Gastroesophageal sphincter (tissue), 4 donors: ENCODE data around the gene NOP14. TPM values are rescaled to one million over a fixed set of nuclear protein-coding genes. Genes with fewer than 3 reads are reported as not detected.

ENCODE experiments used
- ATAC-seq: fragments of 150-250 bp; one replicate; pipeline ENCODE4 v1.9.1; 2016; ENCODE audit warnings: mild to moderate bottlenecking, moderate library complexity
- H3K27ac ChIP-seq, 4 donors: fragments of 200-600 bp; sonication (generic) in 3 of 4; 1 replicate in 3 of 4; 2 replicates in 1 of 4; pipeline ENCODE4 v1.5.1; 2016 to 2019
- H3K27me3 ChIP-seq: fragments of 200-600 bp; sonication (generic); one replicate; pipeline ENCODE4 v1.5.1; 2019
- H3K36me3 ChIP-seq, 2 donors: fragments of 200-600 bp; sonication (generic); one replicate each; pipeline ENCODE4 v1.5.1; 2019; ENCODE audit warnings: control low read depth in 1 of 2
- H3K4me1 ChIP-seq, 3 donors: fragments of 200-600 bp; sonication (generic); 1 replicate in 2 of 3; 2 replicates in 1 of 3; pipeline ENCODE4 v1.5.1; 2016 to 2019; ENCODE audit warnings: control low read depth in 2 of 3
- H3K4me3 ChIP-seq, 2 donors: fragments of 200-600 bp; sonication (generic); one replicate each; pipeline ENCODE4 v1.5.1; 2019; ENCODE audit warnings: mild to moderate bottlenecking in 1 of 2, moderate library complexity in 1 of 2
- H3K9me3 ChIP-seq, 3 donors: fragments of 200-600 bp; sonication (generic); one replicate each; pipeline ENCODE4 v1.5.1; 2017 to 2019; ENCODE audit warnings: control low read depth in 2 of 3
- CTCF ChIP-seq, 4 experiments: fragments of 200-600 bp in 2 of 4; fragments of 450-650 bp in 2 of 4; sonication (generic) in 1 of 4; IDR thresholded peaks; one replicate each; pipeline ENCODE4 v1.5.1; 2017 to 2019; ENCODE audit warnings: antibody characterized with exemption in 4 of 4, mild to moderate bottlenecking in 2 of 4, moderate library complexity in 2 of 4
- EP300 ChIP-seq: sonication (generic); formaldehyde crosslinking; IDR thresholded peaks from one replicate; pipeline ENCODE4 v1.6.1; 2017; ENCODE audit warnings: antibody characterized with exemption, mild to moderate bottlenecking
- POLR2A ChIP-seq, 2 donors: fragments of 450-650 bp; IDR thresholded peaks; one replicate each; pipeline ENCODE4 v1.6.1; 2017; ENCODE audit warnings: antibody characterized with exemption in 2 of 2, mild to moderate bottlenecking in 2 of 2, moderate library complexity in 1 of 2
- POLR2AphosphoS5 ChIP-seq: sonication (generic); formaldehyde crosslinking; IDR thresholded peaks from one replicate; pipeline ENCODE4 v1.6.1; 2017; ENCODE audit warnings: antibody characterized with exemption
- WGBS, 2 donors: methylation state at CpG; one replicate each; pipeline ENCODE4 v1.1.5; 2018; ENCODE audit warnings: low coverage in 1 of 2; 5-methylcytosine and 5-hydroxymethylcytosine counted together
- total RNA-seq, 4 donors: library from RNA; depleted of rRNA; stranded (reverse); fragments of >200 nt; gene quantifications; one replicate each; pipeline ENCODE4 v1.1.0, GENCODE V29; 2016

NOP14 gene
- total RNA-seq, 4 donors from 2014 or later, result 17.6 to 25.2 (median 20.4) TPM

DNA sequence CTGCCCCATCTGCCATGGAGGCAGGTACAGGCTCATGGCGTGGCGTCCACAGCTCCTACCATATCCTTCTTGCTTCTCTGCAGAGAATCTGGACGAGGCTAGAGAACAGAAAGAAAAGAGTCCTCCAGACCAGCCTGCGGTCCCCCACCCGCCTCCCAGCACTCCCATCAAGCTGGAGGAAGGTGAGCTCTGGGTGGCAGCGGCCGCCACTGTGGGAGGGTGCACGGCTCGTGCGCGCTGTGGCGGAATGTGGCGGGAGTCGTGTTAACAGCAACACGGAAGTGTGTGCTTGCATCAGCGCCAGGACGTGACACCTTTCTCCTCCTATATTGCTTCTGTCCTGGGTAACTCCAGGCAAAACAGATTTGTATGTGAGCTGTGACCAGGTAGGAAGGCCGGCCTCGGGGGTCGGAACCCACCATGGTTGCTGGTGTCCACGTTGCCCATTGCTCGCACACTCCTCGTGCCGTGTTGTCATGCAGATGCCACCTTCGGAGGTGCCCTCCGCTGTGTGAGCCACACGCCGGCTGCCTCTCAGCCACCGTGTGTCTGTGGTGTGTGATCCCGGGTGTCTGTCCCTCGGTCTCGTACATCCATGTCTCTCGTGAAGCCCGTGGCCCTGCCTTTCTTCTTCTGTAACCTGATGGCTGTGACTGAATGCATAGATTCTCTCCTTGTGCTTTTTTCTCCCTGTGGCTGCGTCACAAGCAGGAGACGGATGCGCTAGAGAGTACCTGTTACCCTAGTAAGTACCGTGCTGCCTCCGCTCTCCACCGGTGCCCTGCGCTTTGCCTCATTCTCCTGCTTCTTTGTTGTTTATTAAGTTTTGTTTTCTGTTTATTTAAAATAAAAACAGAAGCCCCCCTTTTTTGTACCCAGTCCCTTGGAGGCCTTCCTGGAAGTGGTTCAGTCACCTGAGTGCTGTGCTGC is 37.0 kb downstream of the NOP14 start:
- ATAC-seq, result no peak
- no peaks in the 10 kb centered on the region for H3K27me3 ChIP-seq
- no peak overlapping the region for H3K27ac ChIP-seq
- H3K4me3 ChIP-seq, result no peak overlapping the region
- peaks cover 0 to 97% of the 10 kb centered on the region in 2 donors for H3K36me3 ChIP-seq
- peaks cover 0 to 19% (median 5%) of the 10 kb centered on the region in 3 donors for H3K4me1 ChIP-seq
- H3K9me3 ChIP-seq, result no peaks in the 10 kb centered on the region
- TF ChIP-seq CTCF (IDR thresholded peaks at IDR 0.05) (no peak), POLR2AphosphoS5 (no peak), EP300 (no peak), POLR2A (IDR thresholded peaks at IDR 0.05) (no peak)
- WGBS, 2 donors, result 86 to 94% methylated on average over 3 to 30 of the region's 41 CpGs

- Histone ChIP-seq H3K27ac (no peak overlapping the region), H3K9me3 (no peaks in the 10 kb centered on the region), H3K27me3 (no peaks in the 10 kb centered on the region), H3K36me3 (peaks cover 0 to 93% of the 10 kb centered on the region in 2 donors), H3K4me1 (peaks cover 0 to 12% (median 0%) of the 10 kb centered on the region in 3 donors), H3K4me3 (no peak overlapping the region)
- ATAC-seq, result no peak
- WGBS, 2 donors, result 80 to 88% methylated on average over 5 of the region's 5 CpGs
- TF ChIP-seq EP300, result no peak
- TF ChIP-seq POLR2AphosphoS5, result no peak
- no peak for TF ChIP-seq CTCF (IDR thresholded peaks at IDR 0.05)
- TF ChIP-seq POLR2A (IDR thresholded peaks at IDR 0.05), result no peak
Measured at GRCh38 chr4:2925496-2925895, 37.7 kb downstream of the NOP14 start.

GRCh38 chr4:2924765-2925301 is 38.4 kb downstream of the NOP14 start:
- Histone ChIP-seq H3K36me3 (peaks cover 0 to 90% of the 10 kb centered on the region in 2 donors), H3K27me3 (no peaks in the 10 kb centered on the region), H3K4me1 (peaks cover 0 to 8% (median 0%) of the 10 kb centered on the region in 3 donors), H3K9me3 (no peaks in the 10 kb centered on the region), H3K4me3 (no peak overlapping the region), H3K27ac (no peak overlapping the region)
- TF ChIP-seq EP300 (no peak), POLR2A (IDR thresholded peaks at IDR 0.05) (no peak), POLR2AphosphoS5 (no peak), CTCF (IDR thresholded peaks at IDR 0.05) (no peak)
- 66 to 92% methylated on average over 3 to 6 of the region's 7 CpGs for WGBS, 2 donors
- ATAC-seq, result no peak

DNA sequence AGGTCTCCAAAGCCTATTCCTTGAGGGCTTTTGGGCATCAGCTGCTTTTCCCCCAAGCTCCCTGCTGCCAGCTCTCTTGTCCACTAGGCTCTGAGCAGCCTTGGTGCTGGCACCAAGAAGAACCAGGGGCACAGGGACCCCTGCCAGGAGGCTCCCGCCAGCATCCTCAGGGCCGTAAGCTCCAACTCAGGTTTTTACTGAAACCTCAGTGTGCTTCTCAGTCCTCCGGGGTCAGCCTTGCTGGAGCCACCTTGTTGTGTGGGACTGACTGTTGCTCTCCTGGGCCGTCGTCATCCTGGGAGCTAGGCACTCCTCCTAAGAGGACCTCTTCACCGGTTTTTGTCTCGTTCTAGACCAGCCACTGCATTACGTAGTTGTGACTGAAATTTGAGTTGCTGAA is 38.9 kb downstream of the NOP14 start:
- Histone ChIP-seq H3K4me3 (no peak overlapping the region), H3K9me3 (no peaks in the 10 kb centered on the region), H3K27ac (no peak overlapping the region), H3K27me3 (no peaks in the 10 kb centered on the region), H3K4me1 (peaks cover 0 to 8% (median 0%) of the 10 kb centered on the region in 3 donors), H3K36me3 (peaks cover 0 to 87% of the 10 kb centered on the region in 2 donors)
- ATAC-seq, result no peak
- TF ChIP-seq POLR2AphosphoS5 (no peak), EP300 (no peak), POLR2A (IDR thresholded peaks at IDR 0.05) (no peak), CTCF (IDR thresholded peaks at IDR 0.05) (no peak)
- 82 to 89% methylated on average over 6 to 8 of the region's 8 CpGs for WGBS, 2 donors
